Glomerular endothelial cell (primary cell): Measurements from ENCODE around the gene MAP3K20. TPM values are rescaled to one million over a fixed set of nuclear protein-coding genes. Genes with fewer than 3 reads are reported as not detected.

ENCODE experiments used
- DNase-seq: peaks from one replicate; pipeline ENCODE4 v3.0.0-alpha.2; 2011; ENCODE audit warnings: low read depth, low spot score; ENCODE audit errors: extremely low read depth
- total RNA-seq: library from RNA; depleted of rRNA; stranded (reverse); fragments of >200 nt; gene quantifications from 2 replicates; pipeline ENCODE4 v1.2.3, GENCODE V29; 2015

The MAP3K20 gene
- total RNA-seq, 1 donor from 2014 or later = 15.6 TPM

DNA sequence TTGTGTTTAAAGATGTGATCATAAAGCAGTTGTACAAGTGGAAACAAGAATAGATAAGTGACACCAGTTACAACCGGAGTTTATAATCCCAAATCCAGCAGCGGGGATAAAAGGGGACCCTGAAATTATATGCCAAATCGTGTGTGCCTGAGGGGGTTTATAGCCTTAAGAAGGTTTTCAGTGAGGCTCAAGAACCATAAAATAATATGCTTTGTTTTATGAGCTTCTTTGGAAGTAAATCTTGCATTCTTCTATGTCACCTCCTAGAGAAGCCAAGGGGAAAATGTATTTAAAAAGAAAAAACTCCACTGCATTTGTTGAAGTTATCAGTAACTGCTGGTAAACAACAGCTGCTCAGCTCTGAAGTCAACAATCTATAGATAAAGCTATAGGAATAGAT is 25.8 kb upstream of the MAP3K20 start:
- DNase-seq = no peak

DNA sequence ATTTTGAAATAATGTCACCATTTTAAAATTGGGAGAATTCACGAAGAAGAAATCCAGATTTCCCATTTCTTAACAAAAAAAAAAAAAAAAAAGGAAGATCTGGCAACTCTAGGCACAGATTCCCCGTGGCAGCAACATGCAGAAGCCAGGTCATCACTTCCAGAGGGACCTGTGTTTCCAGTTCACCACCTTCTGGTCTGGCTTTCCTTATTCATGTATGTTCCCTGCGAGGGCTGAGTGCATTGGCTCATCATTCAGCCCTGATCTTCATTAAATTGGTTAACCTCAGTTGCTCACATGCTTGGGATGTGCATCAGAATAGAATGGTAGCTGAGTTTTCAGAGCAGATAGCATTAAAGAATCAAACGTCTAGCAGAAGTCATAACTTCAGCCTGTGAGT is 25.0 kb upstream of the MAP3K20 start:
- DNase-seq = no peak

DNA sequence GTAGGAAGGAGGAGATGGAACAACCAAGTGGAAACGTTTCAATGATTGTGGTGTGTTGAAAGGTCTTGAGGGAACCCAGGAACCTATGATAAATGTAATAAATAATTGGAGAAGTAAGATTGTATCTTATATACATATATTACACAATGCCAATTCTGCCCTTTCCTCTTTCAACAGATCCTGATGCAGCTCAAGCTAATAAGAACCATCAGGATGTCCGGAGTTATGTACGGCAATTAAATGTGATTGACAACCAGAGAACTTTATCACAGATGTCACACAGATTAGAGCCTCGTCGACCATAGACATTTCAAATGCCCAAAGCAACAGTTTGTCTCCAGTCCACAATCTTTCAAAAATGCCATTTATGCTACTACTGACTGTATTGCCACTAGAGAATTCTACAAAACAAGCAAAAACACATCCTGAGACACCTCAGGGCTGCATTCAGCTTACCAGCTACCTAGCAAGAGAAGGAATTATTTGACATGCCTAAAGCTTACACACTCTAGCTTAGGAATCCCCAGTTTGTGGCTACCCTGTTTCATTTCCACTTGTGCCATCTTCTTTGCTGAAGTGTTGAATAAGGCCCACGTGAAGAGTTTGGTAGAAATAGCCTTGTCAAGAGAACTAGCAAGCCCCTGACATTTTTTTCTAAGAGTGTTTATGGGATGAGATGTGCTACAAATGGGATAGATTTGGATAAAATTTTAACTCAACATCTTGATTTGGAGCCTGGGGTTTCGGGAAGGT is 24.0 kb upstream of the MAP3K20 start:
- no peak for DNase-seq

DNA sequence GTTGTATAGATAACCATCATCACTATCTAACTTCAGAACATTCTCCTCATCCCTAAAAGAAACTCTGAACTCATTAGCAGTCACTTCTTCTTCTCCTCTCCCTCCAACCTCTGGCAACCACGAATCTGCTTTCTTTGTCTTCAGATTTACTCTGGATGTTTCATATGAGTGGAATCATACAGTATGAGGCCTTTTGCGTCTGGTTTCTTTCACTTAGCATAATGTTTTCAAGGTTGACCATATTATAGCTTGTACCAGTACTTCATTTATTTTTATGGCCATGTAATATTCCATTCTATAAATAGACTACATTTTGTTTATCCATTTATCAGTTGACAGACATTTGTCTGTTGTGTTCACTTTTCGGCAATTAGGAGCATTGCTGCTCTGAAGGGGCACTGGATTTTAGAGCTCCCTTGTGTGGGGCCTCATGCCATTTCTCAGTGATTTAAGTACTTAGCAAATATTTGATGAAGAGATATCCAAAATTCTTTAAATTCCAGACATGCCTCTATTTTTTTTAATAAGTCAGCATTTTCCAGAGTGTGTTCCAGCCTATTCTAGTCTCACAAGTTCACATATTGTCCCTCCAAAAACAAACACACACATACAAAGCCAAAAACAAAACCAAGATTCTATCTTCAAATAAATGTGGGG is 22.5 kb upstream of the MAP3K20 start:
- no peak for DNase-seq

DNA sequence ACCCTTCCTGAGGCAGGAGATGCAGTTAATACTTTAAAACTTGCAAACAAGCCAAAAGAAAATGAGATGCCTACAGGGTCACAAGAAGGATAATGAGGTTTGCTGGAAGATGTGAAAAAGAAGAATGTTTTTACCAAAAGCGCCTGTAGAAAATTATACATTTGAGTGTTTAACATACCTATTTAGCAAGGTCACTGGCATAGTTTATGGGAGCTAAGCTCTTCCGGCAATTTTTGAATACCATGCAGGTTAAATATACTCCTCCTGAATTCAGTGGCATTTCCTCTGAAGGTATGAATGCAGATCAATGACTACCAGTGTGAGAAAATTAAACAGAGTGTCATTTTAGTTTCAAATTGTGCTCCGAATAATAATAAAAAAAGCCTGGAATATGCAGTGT is 21.2 kb upstream of the MAP3K20 start:
- no peak for DNase-seq

DNA sequence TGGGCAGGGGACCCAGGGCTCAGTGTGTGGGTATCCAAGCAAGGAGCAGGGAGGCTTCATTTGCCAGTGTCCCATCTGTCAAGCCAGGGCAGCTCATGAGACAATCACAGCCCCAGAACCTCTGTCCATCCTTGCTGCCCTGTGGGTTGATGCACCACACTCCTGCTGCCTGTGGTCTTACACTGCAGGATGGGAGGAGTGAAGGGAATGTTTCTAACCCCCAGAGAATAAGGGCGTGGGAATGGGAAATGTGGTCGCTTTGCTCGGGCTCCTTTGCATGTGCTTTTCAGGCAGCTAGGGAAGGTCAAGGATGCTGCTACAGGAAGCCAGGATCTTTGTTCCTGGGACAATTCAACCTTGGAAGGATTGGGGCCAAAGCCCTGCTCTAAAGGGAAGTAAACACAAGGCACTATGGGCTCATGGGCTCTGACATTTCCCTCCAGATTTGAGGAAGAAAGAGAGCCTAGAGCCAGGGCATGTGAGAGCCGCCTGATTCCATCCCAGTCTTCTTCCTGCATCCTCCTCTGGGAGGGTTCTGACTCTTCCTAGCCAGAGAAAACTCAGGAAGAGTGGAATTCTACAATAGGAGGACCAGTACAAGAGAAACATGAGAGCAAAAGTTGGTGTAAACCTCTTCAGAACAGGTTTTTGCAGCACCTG is 18.8 kb upstream of the MAP3K20 start:
- no peak for DNase-seq

DNA sequence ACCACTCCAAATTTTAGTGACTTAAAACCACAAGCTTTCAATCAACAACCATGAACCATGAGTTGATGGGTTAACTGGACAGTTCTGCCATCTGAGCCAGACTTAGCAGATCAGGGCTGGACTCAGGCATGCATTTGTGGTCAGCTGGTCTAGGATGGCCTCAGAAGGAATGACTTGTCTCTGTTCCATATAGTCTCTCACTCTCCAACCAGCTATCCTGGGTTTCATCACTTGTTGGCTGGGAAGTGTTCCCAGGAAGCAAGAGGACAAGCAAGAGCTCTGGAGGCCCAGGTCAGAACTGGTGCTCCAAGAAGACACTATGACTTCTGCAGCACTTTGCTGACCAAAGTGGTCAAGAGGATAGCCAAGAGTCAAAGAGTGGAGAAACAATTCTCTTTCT is 17.5 kb upstream of the MAP3K20 start:
- DNase-seq = no peak

DNA sequence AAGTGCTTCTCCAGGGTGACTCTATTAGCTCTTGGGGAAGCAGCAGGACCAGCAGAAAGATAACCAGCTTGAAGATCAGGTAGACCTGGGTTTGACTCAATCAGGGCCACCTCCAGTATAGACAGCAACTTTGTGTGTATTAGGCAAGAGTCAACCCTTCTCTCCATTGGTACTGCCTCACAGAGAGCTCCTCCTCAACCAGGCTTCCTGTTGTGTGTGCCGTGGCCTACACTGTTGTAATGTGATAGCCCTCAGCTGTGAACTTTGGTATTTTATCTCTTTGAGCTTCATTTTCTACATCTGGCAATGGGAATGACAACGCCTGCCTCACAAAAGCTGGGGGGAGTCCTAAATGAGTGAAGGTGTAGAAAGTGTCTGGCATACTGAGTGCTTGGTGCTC is 17.0 kb upstream of the MAP3K20 start:
- DNase-seq = no peak

DNA sequence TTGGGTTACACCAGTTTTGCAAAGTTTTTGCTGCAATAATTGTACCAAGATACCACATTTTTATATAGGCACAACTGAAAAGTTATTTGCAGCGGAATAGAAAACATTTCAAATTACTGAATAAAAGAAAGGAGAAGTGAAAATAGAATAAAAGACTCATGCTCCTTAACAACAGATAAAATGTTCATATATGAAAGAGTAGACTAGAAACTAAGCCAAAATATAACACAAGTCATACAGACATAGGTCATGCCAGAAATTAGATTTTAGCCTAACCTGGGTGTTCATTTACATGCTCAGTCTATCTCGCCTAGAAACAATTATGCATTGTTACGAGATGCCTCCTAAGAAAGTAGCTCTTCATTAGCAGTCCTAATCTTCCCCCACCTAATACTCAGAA is 16.4 kb upstream of the MAP3K20 start:
- no peak for DNase-seq

DNA sequence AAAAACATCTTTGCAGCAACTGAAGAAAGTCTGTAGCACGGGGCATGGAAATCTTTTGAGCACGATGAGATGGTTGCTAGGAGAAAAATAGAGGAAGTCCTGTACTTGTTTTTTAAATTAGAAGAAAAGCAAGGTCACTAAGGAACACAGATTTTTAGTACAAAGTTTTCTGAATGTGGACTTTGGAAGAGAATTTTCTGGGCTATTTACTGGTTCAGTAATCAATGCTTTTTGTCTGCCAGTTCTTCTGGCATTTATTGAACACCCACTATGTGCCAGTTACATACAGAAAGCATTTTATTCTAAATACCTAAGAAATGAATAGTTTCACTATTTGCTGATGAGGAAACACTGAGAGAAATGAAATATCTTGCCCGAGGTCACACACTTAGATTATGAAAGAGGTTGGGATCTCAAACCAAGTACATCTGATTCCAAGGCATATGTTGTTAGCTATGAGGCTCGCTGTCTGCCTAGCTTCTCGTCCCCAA is 15.6 kb upstream of the MAP3K20 start:
- no peak for DNase-seq

DNA sequence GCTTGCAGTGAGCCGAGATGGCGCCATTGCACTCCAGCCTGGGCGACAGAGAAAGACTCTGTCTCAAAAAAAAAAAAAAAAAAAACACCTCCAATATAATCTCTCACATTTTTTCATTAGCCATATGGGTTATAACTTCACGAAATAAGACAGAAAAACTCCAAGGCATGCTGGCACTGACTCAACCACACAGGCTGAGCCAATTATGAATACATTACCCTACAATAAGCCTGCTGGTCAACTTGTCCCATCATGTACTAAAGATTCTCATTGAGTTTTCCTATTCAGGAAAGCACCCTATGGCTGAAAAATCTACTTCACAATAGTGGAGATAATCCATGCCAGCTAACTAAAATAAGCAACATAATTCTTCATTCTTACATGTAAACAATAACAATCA is 12.8 kb upstream of the MAP3K20 start:
- no peak for DNase-seq

DNA sequence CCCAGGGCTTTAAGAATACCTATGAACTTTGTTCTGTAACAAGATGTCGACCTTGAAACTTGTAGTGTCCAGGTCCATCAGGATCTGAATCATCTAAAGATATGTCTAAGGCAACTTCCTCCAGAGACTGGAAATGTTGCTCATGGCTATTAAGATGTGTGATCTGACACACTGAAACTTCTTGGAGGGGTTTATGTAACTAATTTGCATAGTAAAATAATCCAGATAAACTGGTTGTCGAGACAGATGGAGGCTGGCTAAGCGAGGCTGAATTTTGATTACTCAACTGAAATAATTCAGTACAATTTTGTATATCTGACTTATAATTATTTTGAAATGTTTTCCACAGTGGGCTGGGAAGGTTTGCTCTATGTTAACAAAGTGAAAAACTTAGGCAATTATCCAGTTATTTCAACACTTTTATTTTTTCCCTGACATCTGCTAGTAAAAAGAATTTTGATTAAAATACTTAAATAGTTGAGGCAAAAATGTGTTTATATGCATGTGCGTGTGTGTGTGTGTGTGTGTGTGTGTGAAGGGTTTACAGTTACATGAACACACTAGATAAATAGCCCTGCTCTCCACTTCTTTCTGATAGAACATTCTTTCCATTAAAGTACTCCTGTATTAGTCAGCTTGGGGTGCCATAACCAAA is 11.4 kb upstream of the MAP3K20 start:
- no peak for DNase-seq

DNA sequence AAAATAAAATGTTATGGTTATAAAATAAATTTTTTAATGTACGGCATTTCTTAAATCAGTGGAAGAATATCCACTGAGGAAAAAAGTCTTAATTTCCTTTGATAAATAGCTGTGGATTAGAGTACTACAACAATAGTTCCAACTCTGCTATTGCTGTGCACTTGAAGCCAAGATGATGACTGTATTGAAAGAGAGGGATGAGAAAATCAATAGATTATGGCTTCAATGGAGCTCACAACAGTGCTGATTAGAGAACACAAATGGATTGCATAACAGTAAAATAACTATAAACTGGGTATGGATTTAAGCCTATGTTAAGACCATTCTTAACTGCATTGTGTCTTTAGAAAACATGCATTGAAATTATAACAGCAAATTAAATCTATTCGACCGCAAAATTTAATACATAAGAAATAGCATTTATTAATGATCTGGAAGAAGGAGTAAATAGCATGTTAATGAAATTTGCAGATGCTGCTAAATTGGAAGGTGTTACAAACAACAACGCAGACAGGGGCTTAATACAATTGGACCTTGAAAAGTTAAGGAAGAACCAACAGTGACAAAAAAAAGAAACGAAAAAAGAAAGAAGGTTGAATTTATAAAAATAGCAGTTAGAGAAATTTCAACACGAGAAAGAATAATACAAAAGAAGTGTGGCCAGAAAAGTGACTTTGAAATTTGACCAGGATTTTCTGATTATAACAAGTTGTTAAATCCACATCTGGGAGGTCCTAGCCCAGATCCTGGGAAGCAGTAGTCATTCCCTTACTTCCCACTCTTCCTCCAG is 8.6 kb upstream of the MAP3K20 start:
- DNase-seq = no peak

DNA sequence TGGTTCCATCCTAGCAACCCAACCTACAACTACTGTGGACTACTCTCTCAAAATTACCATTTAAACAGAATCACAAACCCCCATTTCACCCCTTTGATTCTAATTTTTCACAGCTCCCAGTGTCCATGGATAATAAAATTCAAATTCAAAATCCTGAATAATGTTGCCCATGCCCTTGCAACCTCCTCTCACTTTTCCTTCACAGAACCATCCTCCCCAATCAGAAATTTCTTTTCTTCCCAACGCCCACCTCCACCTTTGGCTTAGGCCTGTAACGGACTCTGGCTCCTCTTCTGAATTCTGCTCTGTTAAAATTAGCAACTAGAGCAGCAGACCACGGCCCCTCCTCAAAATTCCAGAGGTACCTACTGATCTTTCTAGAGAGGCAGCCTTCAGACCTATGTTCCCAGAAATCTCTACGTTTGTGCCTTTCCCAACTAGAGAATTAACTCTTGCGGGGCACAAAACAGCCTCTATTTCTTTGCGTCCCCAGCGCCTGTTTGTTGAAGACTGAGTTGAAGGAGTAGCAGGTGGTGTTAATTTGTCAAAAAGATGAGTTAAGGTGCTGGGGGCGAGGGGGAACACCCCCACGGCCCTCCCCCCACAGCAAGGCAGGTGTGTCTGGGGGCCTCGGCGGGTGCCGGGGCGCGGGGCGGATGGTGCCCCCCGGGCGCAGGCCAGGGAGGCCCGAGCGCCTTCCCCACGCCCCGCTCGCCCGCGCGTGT is 428 bp upstream of the MAP3K20 start:
- no peak for DNase-seq

DNA sequence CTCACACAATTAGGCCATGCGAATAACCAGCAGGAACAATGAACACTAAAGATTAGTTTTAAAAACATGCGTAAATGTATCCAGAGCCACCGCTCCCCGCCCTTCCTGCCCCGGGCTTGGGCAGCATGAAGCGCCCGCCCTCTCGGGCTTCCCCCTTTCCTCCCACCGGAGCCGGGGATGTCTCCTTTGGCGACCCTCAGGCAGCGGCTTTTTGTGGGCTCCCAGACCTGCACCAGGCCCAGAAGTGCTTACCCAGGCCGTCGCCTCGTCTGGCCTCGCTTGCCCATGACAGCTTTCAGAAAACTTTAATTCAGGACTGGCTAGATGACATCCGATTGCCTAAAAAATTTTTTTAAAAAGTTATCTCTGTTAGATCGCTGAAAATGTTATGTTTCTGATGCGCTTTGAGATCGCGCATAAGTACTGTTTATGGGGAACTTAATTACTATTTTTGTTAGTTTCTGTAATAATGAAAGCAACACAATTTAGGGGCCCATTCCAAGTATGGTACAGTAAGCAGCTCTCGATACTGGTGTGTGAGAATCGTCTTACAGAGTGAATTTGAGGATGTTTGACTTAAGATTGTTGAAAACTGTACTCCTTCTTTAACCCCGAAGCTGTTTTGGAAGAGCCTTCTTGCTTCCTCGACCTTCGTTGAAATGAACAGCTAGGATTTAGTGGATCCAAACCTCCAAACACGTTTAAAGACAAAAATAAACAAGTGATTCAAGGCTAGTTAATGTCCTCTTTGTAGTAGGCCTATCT is 1.1 kb downstream of the MAP3K20 start:
- DNase-seq = peak; percentile 39

DNA sequence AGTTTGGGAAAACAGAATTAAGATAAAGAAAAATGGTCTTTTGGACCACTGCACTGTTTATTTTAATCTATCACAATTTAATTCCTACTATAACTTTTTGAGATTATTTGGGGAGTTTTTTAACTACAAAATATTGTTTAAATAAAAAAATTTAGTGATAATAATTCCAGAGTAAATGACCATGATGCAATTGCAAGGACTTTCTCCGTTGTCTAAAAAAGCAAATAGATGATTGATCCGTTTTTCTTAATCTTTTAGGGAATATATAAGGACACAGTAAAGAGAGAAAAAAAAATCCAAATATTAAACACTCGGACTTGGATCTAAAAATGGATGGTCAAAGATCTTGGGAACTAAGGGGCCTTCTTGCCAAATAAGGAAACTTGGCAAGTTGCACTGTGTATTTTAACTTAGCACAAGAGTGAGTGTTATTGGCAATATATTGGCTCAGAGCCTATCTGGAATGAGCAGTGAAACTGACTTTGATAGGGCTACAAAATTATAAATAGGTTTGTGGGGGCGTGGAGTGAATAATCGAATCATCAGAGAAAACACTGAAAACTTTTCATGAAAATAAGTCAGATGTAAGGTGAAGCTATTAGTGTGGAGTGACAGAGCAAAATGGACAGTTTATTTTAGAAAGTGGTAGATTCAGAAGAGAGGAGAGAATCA is 2.0 kb downstream of the MAP3K20 start:
- DNase-seq = no peak

DNA sequence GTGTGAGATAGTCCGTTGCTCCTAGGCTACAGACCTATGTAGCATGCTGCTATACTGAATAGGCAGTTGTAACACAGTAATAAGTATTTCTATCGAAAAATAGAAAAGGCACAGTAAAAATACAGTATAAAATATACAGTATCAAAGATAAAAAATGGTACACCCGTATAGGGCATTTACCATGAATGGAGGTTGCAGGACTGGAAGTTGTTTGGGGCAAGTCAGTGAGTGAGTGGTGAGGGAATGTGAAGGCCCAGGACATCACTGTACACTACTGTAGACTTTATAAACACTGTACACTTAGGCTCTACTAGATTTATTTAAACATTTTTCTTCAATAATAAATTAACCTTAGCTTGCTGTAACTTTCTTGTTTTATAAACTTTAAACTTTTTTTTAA is 3.5 kb downstream of the MAP3K20 start:
- no peak for DNase-seq

DNA sequence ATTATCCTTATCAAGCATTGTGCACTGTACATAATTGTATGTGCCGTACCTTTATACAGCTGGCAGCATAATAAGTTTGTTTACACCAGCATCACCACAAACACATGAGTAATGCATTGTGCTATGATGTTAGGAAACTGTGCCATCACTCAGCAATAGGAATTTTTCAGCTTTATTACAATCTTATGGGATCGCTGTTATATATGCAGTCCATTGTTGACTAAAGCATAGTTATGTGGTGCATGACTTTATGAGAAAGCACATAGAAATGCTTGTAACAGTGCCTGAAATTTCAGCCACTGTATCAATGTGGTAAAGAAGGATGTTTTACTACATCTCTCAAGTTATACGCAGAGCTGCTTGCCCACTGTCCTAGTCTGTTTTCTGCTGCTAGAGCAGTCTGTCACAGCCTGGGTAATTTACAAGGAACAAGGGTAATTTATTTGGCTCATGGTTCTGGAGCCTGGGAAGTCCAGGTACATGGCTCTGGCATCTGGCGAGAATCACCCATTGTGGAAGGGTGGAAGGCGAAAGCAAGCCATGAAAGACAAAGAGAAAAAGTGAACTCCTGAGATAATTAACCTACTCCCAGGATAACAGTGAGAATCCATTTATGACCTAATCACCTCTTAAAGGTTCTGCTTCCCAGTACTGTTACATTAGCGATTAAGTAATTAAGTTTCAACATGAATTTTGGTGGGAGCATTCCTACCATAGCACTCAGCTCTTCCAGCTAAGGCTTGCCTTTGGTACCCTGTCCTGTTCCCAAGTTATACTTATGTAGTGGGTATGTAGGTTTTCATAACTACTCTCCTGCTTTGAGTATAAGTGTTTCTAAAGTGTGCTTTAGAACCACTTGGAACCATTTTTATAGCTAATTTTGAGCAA is 4.6 kb downstream of the MAP3K20 start:
- DNase-seq = no peak
